Sciatic nerve (tissue), 2 donors: Measurements from ENCODE around the gene PUM1. TPM values are rescaled to one million over a fixed set of nuclear protein-coding genes. Genes with fewer than 3 reads are reported as not detected.
"Not testable (repeated sequence)": the region's sequence is repeated elsewhere in the genome, so short reads cannot be mapped to it uniquely, and the experiment has no call there.

Experiments used
- ATAC-seq: fragments of 200-7000 bp; cut with Tn5 transposase; one replicate; pipeline ENCODE4 v1.9.1; 2020; ENCODE audit warnings: mild to moderate bottlenecking, moderate library complexity
- DNase-seq: peaks from one replicate; pipeline ENCODE4 v3.0.0-alpha.2; 2020; ENCODE audit warnings: low spot score
- intact Hi-C: fragments of 100-400 bp; cut with DNase I; formaldehyde crosslinking; loops from one replicate; pipeline ENCODE4 v1.14.2; 2022
- total RNA-seq: library from RNA; stranded (reverse); fragmentation: NEBNext Ultra II Directional; extraction: Animal tissue kit (Norgen Biotek cat#: 25700); gene quantifications from one replicate; pipeline ENCODE4 v1.2.1, GENCODE V29; 2021
- donor health status: DM: no; HTN: no; CAD: no.
- donor health status: DM: no; HTN: no; CAD: no.

The PUM1 gene, protein sequence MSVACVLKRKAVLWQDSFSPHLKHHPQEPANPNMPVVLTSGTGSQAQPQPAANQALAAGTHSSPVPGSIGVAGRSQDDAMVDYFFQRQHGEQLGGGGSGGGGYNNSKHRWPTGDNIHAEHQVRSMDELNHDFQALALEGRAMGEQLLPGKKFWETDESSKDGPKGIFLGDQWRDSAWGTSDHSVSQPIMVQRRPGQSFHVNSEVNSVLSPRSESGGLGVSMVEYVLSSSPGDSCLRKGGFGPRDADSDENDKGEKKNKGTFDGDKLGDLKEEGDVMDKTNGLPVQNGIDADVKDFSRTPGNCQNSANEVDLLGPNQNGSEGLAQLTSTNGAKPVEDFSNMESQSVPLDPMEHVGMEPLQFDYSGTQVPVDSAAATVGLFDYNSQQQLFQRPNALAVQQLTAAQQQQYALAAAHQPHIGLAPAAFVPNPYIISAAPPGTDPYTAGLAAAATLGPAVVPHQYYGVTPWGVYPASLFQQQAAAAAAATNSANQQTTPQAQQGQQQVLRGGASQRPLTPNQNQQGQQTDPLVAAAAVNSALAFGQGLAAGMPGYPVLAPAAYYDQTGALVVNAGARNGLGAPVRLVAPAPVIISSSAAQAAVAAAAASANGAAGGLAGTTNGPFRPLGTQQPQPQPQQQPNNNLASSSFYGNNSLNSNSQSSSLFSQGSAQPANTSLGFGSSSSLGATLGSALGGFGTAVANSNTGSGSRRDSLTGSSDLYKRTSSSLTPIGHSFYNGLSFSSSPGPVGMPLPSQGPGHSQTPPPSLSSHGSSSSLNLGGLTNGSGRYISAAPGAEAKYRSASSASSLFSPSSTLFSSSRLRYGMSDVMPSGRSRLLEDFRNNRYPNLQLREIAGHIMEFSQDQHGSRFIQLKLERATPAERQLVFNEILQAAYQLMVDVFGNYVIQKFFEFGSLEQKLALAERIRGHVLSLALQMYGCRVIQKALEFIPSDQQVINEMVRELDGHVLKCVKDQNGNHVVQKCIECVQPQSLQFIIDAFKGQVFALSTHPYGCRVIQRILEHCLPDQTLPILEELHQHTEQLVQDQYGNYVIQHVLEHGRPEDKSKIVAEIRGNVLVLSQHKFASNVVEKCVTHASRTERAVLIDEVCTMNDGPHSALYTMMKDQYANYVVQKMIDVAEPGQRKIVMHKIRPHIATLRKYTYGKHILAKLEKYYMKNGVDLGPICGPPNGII
- total RNA-seq, result 144 TPM

- intact Hi-C loops, result no loop called here
- ATAC-seq, result peak; percentile 100
- DNase-seq, result peak; percentile 97
Measured at GRCh38 chr1:31065310-31066217, at the start of gene PUM1. Gene PUM1, minus strand, starts transcription at chr1:31065717. Its CDS starts 6,151 bp downstream, at chr1:31059566.

DNA sequence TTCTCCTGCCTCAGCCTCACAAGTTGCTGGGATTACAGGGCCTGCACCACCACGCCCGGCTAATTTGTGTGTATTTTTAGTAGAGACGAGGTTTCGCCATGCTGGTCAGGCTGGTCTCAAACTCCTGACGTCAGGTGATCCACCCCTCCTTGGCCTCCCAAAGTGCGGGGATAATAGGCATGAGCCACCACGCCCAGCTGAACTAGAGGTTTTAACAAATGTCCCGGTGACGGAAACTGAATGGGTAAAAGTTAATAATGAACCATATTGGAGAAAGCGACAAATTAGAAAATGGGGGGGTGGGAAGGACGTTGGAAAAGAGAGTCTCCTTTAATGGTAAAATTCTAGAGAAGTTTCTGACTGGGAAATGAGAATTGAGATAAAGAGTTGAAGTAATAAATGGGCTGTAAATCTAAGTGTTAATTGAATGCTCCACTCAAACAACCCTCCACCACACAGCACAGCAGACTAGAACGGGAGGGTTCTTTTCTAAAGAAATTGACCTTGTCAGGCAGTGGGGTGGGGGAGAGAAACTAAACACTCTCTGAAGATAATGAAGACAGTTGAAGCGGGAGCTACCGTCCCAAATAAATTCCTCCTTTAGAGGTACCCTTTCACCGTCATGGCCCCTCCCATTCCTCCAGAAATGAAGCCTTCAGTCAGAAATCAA is 46.9 kb upstream of the PUM1 start:
- no peak for DNase-seq
- intact Hi-C loops, result no loop called here
- ATAC-seq, result no peak

DNA sequence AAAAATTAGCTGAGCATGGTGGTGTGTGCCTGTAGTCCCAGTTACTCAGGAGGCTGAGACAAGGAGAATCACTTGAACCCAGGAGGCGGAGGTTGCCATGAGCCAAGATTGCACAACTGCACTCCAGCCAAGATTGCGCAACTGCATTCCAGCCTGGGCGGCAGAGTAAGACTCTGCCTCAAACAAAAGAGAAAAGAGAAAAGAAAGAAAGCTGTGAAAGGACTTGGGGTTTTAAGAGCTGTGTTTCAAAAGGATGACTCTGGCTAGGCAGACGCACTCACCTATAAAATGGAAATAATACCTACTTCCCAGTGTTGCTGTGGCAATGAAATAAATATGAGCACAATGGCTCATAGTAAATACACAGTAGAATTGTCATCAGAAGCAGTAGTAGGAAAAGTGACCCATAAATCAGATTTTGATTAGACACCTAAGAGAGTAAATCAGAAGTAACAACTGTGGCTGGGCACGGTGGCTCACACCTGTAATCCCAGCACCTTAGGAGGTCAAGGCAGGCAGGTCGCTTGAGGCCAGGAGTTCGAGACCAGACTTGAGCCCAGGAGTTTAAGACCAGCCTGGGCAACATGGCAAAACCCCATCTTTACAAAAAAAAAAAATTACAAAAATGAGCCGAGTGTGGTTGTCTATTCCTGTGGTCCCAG is 45.9 kb upstream of the PUM1 start:
- intact Hi-C loops, result no loop called here
- ATAC-seq (peak; percentile 87), DNase-seq (peak; percentile 82)

GRCh38 chr1:31110846-31111245 is 45.3 kb upstream of the PUM1 start:
- ATAC-seq (peak; percentile 22), DNase-seq (no peak)
- intact Hi-C loops, result no loop called here

DNA sequence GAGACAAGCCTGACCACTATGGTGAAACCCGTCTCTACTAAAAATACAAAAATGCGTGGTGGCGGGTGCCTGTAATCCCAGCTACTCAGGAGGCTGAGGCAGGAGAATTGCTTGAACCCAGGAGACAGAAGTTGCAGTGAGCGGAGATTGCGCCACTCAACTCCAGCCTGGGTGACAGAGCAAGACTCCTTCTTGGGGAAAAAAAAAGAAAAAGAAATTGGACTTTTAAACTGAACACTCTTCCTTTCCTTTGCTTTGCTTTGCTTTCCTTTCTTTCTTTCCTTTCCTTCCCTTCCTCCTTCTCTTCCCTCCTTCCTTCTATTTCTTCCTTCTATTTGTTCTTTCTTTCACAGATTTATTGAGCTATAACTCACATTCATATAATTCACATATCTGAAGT is 43.3 kb upstream of the PUM1 start:
- no peak for DNase-seq
- intact Hi-C loops, result no loop called here

GRCh38 chr1:31105646-31106045 is 40.1 kb upstream of the PUM1 start:
- ATAC-seq (no peak), DNase-seq (no peak)
- intact Hi-C loops, result no loop called here

More for the DNA sequence above, 43.3 kb upstream of the PUM1 start:
- no peak for ATAC-seq

DNA sequence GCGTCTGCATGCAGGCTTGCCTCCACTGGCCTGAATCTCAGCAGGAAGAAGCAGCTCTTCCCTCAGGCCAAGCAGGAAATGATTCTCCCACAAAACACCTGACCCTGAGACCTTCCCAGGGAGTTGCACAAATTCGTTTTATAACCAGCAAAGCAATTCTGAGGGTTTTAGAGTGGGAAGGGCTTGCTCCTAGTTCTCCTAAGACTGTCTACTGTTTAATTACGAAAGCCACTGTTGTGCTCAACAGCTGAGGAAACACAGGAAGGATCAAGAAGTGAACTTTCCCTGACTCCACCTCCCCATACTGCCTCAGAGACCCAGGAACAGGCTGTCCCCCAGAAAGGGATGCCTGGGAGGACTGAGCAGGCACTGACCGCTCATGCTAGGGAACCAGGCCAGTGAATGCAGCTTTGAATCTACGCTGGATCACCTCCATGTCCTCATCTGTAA is 37.0 kb upstream of the PUM1 start:
- ATAC-seq, result peak; percentile 90
- DNase-seq, result no peak
- intact Hi-C loops, result no loop called here

DNA sequence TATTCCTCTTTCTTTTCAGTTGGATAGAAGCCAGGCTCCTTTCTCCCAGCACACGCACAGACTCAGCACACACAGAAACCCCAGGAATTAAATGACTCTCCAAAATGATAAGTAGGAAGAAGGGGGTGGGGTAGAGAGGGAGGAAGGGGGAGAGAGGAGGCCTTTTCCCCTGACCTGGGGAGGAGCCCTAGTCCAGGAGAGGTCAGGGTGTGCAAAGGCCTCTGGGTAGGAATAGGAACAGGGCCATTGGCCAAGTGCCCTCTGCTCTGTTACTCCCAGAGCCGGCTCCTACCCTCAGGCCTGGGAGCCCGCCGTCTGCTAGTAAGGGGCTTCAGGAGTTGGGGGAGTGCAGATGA is 35.6 kb upstream of the PUM1 start:
- DNase-seq (no peak), ATAC-seq (peak; percentile 77)
- intact Hi-C loops, result no loop called here

- intact Hi-C loops, result no loop called here
- DNase-seq, result no peak
- ATAC-seq, result no peak
Measured at GRCh38 chr1:31099293-31100032, 33.9 kb upstream of the PUM1 start.

GRCh38 chr1:31095985-31096384 is 30.5 kb upstream of the PUM1 start:
- ATAC-seq (no peak), DNase-seq (no peak)
- intact Hi-C loops, result no loop called here

DNA sequence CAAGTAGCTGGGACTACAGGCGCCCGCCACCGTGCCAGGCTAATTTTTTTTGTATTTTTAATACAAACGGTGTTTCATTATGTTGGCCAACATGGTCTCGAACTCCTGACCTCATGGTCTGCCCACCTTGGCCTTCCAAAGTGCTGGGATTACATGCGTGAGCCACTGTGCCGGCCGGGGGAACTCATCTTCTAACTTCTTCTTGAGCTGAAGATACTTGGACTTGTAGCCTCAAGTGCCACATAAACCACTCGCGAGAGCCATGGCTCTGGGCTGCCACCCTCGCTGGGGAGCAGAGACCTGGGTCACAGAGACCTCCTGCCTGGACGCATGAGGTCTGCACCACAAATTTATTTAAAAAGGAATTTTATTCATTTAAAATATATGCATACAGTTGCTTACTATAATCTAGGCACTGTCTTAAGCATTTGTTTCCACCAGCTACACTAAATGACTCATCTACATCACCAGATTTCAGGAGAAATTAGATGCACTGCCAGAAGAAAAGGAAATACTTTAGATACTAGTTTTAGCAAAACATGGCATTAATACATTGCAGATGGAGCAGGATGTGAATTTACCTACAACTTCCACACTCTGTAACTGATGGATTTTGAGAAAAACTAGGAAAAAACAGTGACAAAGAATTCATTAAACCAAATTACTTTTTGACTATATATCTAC is 29.9 kb upstream of the PUM1 start:
- intact Hi-C loops, result no loop called here
- DNase-seq (no peak), ATAC-seq (no peak)

- intact Hi-C loops, DNase-seq: not testable (repeated sequence)
Measured at GRCh38 chr1:31088081-31088480, 22.6 kb upstream of the PUM1 start.

GRCh38 chr1:31084782-31085569 is 19.5 kb upstream of the PUM1 start:
- DNase-seq (no peak), ATAC-seq (no peak)
- intact Hi-C loops, result no loop called here

More at GRCh38 chr1:31088081-31088480, 22.6 kb upstream of the PUM1 start:
- ATAC-seq, result not testable (repeated sequence)

DNA sequence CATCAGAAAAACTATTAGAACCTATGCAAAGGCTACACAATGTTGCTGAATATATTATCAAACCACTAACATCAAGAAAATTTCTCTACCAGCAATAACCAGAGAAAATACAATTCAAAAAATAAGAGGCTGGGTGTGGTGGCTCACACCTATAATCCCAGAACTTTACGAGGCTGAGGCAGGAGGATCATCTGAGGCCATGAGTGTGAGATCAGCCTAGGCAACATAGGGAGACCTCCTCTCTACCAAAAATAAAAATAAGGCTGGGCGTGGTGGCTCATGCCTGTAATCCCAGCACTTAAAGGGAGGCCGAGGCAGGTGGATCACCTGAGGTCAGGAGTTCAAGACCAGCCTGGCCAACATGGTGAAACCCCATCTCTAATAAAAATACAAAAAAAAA is 16.9 kb upstream of the PUM1 start:
- DNase-seq, result no peak
- intact Hi-C loops, result no loop called here
- ATAC-seq, result no peak

DNA sequence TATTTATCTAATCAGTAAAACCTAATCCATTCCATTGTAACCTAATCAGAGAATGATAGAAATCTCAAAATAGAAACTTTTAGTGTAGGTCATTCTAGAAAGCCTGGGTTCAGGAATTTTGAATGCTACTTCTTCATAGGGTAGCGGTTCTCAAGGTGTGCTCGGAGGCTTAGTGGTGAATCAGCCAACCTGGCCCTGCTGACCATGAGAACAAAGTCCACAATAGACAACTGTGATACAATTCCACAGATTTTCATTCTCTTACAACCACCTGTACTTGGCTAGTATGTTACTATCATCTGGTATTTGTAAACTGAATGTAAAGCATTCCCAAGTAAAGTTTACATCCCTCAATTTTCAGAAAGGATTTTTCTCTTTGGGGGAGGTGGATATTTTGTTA is 7.5 kb upstream of the PUM1 start:
- ATAC-seq (no peak), DNase-seq (no peak)
- intact Hi-C loops, result no loop called here
